Heart left ventricle (tissue), 16 donors: ENCODE data around the gene METTL4. TPM values are rescaled to one million over a fixed set of nuclear protein-coding genes. Genes with fewer than 3 reads are reported as not detected.

ENCODE experiments used
- ATAC-seq, 4 donors: fragments of 200-7000 bp; cut with Tn5 transposase; one replicate each; pipeline ENCODE4 v1.9.1; 2020 to 2022; ENCODE audit warnings: moderate library complexity in 4 of 4, mild to moderate bottlenecking in 3 of 4, moderate number of reproducible peaks in 1 of 4
- DNase-seq, 5 donors: peaks; one replicate each; pipeline ENCODE4 v3.0.0-alpha.2; 2020
- H3K27ac ChIP-seq, 12 donors: fragments of 200-600 bp; sonication (generic) in 4 of 12; one replicate each; pipeline versions ENCODE4 v1.5.0 to v1.8.0; 2016 to 2022; ENCODE audit warnings: mild to moderate bottlenecking in 2 of 12
- H3K27me3 ChIP-seq, 9 donors: fragments of 200-600 bp; sonication (generic) in 2 of 9; one replicate each; pipeline versions ENCODE4 v1.5.1 to v1.8.0; 2016 to 2022; ENCODE audit warnings: mild to moderate bottlenecking in 3 of 9
- H3K36me3 ChIP-seq, 9 donors: fragments of 200-600 bp; sonication (generic) in 2 of 9; one replicate each; pipeline versions ENCODE4 v1.5.0 to v1.8.0; 2018 to 2022; ENCODE audit warnings: mild to moderate bottlenecking in 2 of 9
- H3K4me1 ChIP-seq, 12 donors: fragments of 200-600 bp; sonication (generic) in 4 of 12; one replicate each; pipeline versions ENCODE4 v1.5.0 to v1.8.0; 2016 to 2022; ENCODE audit warnings: mild to moderate bottlenecking in 3 of 12
- H3K4me3 ChIP-seq, 12 donors: fragments of 200-600 bp; sonication (generic) in 4 of 12; one replicate each; pipeline versions ENCODE4 v1.5.0 to v1.8.0; 2017 to 2022; ENCODE audit warnings: mild to moderate bottlenecking in 9 of 12, moderate library complexity in 4 of 12
- H3K9me3 ChIP-seq, 12 donors: fragments of 200-600 bp; sonication (generic) in 4 of 12; one replicate each; pipeline versions ENCODE4 v1.5.0 to v1.8.0; 2016 to 2022; ENCODE audit warnings: mild to moderate bottlenecking in 1 of 12
- POLR2A ChIP-seq, 2 donors: fragments of 450-650 bp; IDR thresholded peaks; one replicate each; pipeline ENCODE4 v1.6.1; 2017; ENCODE audit warnings: antibody characterized with exemption in 2 of 2, mild to moderate bottlenecking in 2 of 2, moderate library complexity in 2 of 2
- WGBS, 4 donors: extraction: QIAGEN DNeasy Blood & Tissue Kit in 2 of 4; methylation state at CpG; one replicate each; pipeline versions ENCODE4 v1.1.5 to v1.1.7; 2013 to 2018; 5-methylcytosine and 5-hydroxymethylcytosine counted together
- intact Hi-C, 10 donors: fragments of 100-400 bp; cut with DNase I; formaldehyde crosslinking; loops; one replicate each; pipeline versions ENCODE4 v1.11.1 to v1.14.2; 2022
- polyA plus RNA-seq, 2 donors: library from polyadenylated mRNA; stranded (reverse); fragments of 200-250 nt; gene quantifications; one replicate each; pipeline ENCODE4 v1.2.3, GENCODE V29; 2013
- total RNA-seq, 9 donors: library from RNA; depleted of rRNA in 2 of 9; stranded (reverse); fragments of >200 nt in 2 of 9; fragmentation: NEBNext Ultra II Directional in 3 of 9; extraction: Animal tissue kit (Norgen Biotek cat#: 25700) in 3 of 9; gene quantifications; one replicate each; pipeline versions ENCODE4 v1.1.0 to v1.2.4, GENCODE V29; 2016 to 2023
- TF ChIP-seq, protein P1 (sequence below), 12 donors: fragments of 200-600 bp; sonication (generic) in 4 of 12; IDR thresholded peaks; one replicate each; pipeline versions ENCODE4 v1.5.0 to v1.8.0; 2018 to 2022; ENCODE audit warnings: antibody characterized with exemption in 12 of 12, mild to moderate bottlenecking in 5 of 12
- donor health status: ischemic (EF 13 %, LVEDD 7.1; RV severe dilation, severe dysfunction).
- donor health status: healthy with polysubstance abuse.
- donor health status: DM: no; HTN: yes; CAD: no.
- donor health status: DM: no; HTN: no; CAD: no.
- donor health status: ischemic (EF 25% LVEDD 6.9; RV normal size, moderate dysfunction).
- donor health status: ischemic (EF 25% LVEDD 5.7; RV mildly dilated, moderate dysfunction).
- donor health status: healthy.
- donor health status: DM: yes; HTN: yes; CAD: no.
- donor health status: ischemic (EF 35%, LVEDD 5.7; RV mildly dilated, moderate dysfunction).
- donor health status: nonischemic (EF 11% LVEDD 7.7; RV severe dilation, severe dysfunction).
- donor health status: DM: yes; HTN: yes; CAD: no.
- donor health status: PGD.
- donor health status: ischemic (EF 29% LVEDD 5.4; RV normal size, mild dysfunction).
- donor health status: nonischemic (EF 23%, LVEDD 6.1; RV moderate dilation, normal function).

METTL4 gene
- total and polyA plus RNA-seq, 11 donors: 3.1 to 10.3 (median 5.8) TPM

DNA sequence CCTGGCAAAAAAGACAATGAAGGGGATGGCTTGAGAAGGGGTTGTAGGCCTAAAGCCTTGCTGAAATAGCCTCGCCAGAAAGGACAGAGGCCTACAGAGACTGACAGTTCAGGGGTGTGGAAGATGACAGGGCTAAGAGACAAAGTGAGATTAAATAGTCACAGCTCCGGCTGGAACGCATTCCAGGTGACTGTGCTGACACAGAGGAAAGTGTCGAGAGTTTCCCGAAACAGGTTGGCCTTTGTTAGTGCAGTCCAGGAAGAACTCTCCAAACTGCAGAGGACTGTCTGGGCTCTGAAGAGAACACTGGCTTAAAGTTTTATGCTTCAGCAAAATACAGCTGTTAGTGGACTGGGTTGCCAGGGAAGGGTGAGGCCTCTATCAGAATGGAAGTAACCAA, 52.8 kb downstream of the METTL4 start:
- Histone ChIP-seq H3K4me3 (no peak overlapping the region), H3K36me3 (no peaks in the 10 kb centered on the region), H3K27me3 (no peaks in the 10 kb centered on the region), H3K27ac (no peak overlapping the region), H3K4me1 (peaks cover 0 to 20% (median 3%) of the 10 kb centered on the region in 12 donors), H3K9me3 (no peaks in the 10 kb centered on the region)
- TF ChIP-seq, protein P1, sequence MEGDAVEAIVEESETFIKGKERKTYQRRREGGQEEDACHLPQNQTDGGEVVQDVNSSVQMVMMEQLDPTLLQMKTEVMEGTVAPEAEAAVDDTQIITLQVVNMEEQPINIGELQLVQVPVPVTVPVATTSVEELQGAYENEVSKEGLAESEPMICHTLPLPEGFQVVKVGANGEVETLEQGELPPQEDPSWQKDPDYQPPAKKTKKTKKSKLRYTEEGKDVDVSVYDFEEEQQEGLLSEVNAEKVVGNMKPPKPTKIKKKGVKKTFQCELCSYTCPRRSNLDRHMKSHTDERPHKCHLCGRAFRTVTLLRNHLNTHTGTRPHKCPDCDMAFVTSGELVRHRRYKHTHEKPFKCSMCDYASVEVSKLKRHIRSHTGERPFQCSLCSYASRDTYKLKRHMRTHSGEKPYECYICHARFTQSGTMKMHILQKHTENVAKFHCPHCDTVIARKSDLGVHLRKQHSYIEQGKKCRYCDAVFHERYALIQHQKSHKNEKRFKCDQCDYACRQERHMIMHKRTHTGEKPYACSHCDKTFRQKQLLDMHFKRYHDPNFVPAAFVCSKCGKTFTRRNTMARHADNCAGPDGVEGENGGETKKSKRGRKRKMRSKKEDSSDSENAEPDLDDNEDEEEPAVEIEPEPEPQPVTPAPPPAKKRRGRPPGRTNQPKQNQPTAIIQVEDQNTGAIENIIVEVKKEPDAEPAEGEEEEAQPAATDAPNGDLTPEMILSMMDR (IDR thresholded peaks at IDR 0.05): no peak
- no peak for TF ChIP-seq POLR2A (IDR thresholded peaks at IDR 0.05)
- WGBS, 4 donors: 44 to 52% (median 50%) methylated on average over 5 of the region's 5 CpGs
- DNase-seq (no peak), ATAC-seq (peak in 1 of 4 donors; percentile 26)
- intact Hi-C loops: no loop called here

DNA sequence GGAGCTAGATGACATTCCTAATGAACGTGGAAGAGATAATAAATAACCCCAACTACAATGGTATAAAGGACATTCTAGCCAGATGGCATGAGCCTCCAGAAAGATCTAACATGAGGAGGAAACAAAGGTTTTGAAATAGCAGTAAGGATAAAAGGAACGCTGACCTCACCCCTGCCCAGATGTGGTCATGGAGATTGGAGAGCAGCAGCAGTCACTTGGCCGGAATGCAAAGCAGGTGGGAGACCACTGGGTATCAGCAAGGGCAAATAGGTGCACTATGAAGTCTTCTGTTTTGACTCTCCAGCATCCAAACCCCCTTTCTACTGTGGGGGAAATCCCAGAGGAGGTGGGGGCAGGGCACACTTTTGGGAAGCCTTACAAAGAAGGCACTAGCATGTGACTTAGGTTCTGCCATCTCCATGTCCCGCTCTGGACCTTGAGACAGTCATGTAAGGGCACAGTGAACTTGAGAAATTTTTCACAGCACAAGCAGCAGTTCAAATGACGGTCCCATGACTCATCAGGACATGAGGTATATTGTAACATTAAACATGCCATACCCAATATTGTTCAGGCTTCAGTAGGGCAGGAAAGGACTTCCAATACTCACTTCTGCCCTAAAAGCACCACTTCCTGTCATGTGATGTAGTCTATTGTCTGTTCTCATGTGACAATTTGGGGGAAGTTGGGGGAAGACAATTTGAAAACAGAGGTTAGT, 55.2 kb downstream of the METTL4 start:
- no peaks in the 10 kb centered on the region for H3K36me3 ChIP-seq
- no peaks in the 10 kb centered on the region for H3K9me3 ChIP-seq
- TF ChIP-seq, protein P1 (IDR thresholded peaks at IDR 0.05): no peak
- no peak for TF ChIP-seq POLR2A (IDR thresholded peaks at IDR 0.05)
- H3K4me3 ChIP-seq: no peak overlapping the region
- DNase-seq (no peak), ATAC-seq (peak in 3 of 4 donors; percentile 34 to 57 (median 41))
- H3K27ac ChIP-seq: peak overlapping the region in 2 of 12 donors; percentile 14 to 54
- peaks cover 0 to 20% (median 3%) of the 10 kb centered on the region in 12 donors for H3K4me1 ChIP-seq
- H3K27me3 ChIP-seq: no peaks in the 10 kb centered on the region
- WGBS, 4 donors: 79 to 82% (median 82%) methylated on average over 5 of the region's 5 CpGs
- intact Hi-C loops: no loop called here

DNA sequence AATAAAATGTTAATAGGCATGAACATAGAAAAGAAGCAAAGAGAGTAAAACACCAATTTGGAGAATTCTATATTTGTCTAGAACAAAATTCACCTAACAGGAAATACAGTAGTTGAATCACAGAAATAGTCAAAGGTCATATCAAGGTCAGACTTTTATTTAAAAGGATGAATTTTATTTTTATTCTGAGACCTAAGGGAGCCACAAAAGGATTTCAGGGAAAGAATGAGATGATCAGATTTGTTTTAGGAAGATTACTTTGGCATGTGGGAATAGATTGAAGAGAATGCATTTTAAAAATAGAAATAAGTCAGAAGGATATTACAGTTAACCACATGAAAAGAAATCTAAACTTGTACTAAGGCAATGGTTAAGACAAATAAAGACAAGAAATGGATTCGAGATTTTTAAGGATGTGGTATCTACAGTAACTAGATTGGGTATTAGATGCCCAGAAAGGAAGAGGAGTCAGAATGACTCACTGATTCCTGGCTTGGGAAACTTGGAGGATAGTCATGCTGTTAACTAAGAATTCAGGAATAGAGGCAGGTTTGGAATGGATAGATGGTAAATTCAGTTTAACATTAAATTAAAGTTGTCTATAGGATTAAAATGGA, 56.0 kb downstream of the METTL4 start:
- TF ChIP-seq POLR2A (IDR thresholded peaks at IDR 0.05): no peak
- TF ChIP-seq, protein P1 (IDR thresholded peaks at IDR 0.05): no peak
- H3K4me1 ChIP-seq: peaks cover 0 to 20% (median 3%) of the 10 kb centered on the region in 12 donors
- no peak overlapping the region for H3K4me3 ChIP-seq
- H3K27me3 ChIP-seq: no peaks in the 10 kb centered on the region
- ATAC-seq (no peak), DNase-seq (no peak)
- WGBS, 4 donors: 35 to 55% (median 44%) methylated on average over 1 of the region's 1 CpG
- no peaks in the 10 kb centered on the region for H3K9me3 ChIP-seq
- no peaks in the 10 kb centered on the region for H3K36me3 ChIP-seq
- H3K27ac ChIP-seq: peak overlapping the region in 1 of 12 donors; percentile 54
- intact Hi-C loops: no loop called here

DNA sequence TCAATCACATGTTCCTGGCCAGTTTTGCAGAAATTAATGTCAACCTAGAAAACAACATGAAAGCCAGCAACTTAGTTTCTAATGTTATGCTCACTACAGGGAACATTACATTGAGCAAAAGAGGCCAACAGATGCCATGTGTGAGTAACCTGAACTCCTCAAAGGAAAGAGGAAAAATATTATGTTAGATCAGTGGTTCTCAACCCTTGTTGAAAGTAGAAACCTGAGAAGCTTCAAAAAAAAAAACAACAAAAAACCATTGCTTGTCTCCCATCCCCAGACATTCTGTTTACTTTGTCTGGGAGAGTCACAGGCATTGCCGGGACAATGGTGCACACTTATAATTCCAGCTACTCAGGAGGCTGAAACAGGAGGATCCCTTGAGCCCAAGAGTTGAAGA, 57.7 kb downstream of the METTL4 start:
- intact Hi-C loops: no loop called here
- H3K9me3 ChIP-seq: no peaks in the 10 kb centered on the region
- ATAC-seq (no peak), DNase-seq (no peak)
- TF ChIP-seq, protein P1 (IDR thresholded peaks at IDR 0.05): no peak
- no peak for TF ChIP-seq POLR2A (IDR thresholded peaks at IDR 0.05)
- no peaks in the 10 kb centered on the region for H3K36me3 ChIP-seq
- 50 to 100% (median 89%) methylated on average over 1 of the region's 1 CpG for WGBS, 4 donors
- H3K27me3 ChIP-seq: no peaks in the 10 kb centered on the region
- no peak overlapping the region for H3K4me3 ChIP-seq
- peaks cover 0 to 20% (median 3%) of the 10 kb centered on the region in 12 donors for H3K4me1 ChIP-seq
- no peak overlapping the region for H3K27ac ChIP-seq
